Endothelial cell of umbilical vein (primary cell): ENCODE data around the gene BMPER.

ENCODE experiments used
- CTCF ChIP-seq, 2 donors: IDR thresholded peaks; 1 replicate in 1 of 2; 2 replicates in 1 of 2; pipeline ENCODE4 v1.5.1; 2011; ENCODE audit warnings: low read length in 2 of 2, mild to moderate bottlenecking in 2 of 2, moderate library complexity in 2 of 2, control low read depth in 1 of 2, inconsistent platforms in 1 of 2, low read depth in 1 of 2; ENCODE audit not compliant: insufficient read depth in 1 of 2; ENCODE audit errors: extremely low read depth in 1 of 2
- EZH2 ChIP-seq: IDR thresholded peaks from 2 replicates; pipeline ENCODE4 v1.6.1; 2012; ENCODE audit warnings: borderline replicate concordance, low read depth, mild to moderate bottlenecking, moderate library complexity, low read length, inconsistent platforms; ENCODE audit not compliant: severe bottlenecking
- GATA2 ChIP-seq: IDR thresholded peaks from 2 replicates; pipeline ENCODE4 v1.7.0; 2011; ENCODE audit warnings: low read depth, mild to moderate bottlenecking, moderate library complexity, mixed read lengths, low read length; ENCODE audit not compliant: insufficient read length, insufficient read depth
- POLR2AphosphoS5 ChIP-seq: IDR thresholded peaks from 2 replicates; pipeline ENCODE4 v1.6.1; 2012; ENCODE audit warnings: low read depth, mild to moderate bottlenecking, control low read depth, low read length, moderate library complexity; ENCODE audit not compliant: insufficient read depth
- TF ChIP-seq, protein P1 (sequence below): IDR thresholded peaks from 2 replicates; pipeline ENCODE4 v1.6.1; 2011; ENCODE audit not compliant: insufficient read depth, insufficient read length

DNA sequence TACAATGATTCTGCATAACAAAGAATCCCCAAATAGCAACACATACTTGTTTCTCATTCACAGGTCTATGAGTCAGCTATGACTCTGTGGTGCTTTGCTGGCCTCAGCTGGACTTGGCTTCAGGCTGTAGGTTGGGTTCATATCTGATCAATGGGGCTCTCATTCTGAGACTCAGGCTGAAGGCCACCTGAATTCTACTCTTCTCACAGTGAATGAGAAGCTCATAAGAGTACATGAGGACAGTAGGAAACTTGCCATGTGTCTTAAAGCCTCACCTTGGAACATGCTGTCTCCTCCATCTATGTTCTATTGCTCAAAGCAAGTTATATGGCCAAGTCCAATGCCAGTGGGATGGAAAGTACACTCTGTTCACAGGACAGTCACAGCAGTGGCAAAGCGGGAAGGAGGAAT lies 292.9 kb downstream of the BMPER start:
- TF ChIP-seq CTCF (IDR thresholded peaks at IDR 0.05; ENCODE audit: extremely low read depth in 1 of 2, insufficient read depth in 1 of 2, low read depth in 1 of 2, low read length in 2 of 2) (no peak), POLR2AphosphoS5 (no peak), EZH2 (no peak), GATA2 (no peak)
- TF ChIP-seq, protein P1, sequence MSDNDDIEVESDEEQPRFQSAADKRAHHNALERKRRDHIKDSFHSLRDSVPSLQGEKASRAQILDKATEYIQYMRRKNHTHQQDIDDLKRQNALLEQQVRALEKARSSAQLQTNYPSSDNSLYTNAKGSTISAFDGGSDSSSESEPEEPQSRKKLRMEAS, result no peak
